Measurements from ENCODE around the gene FGA. TPM values are rescaled to one million over a fixed set of nuclear protein-coding genes. Genes with fewer than 3 reads are reported as not detected.

Gene FGA
- total RNA-seq, 1 experiment from 2014 or later = not detected

GRCh38 chr4:154623995-154624394, 33.5 kb upstream of the FGA start:
- BruUV-seq (replicated peaks) = no TSS peak
- H3K27me3 ChIP-seq (replicated peaks; ENCODE audit: insufficient read depth, low read depth, low read length, poor library complexity) = no peaks in the 10 kb centered on the region
- no peaks in the 10 kb centered on the region for H3K36me3 ChIP-seq (ENCODE audit: insufficient read depth, low read length, poor library complexity, severe bottlenecking)
- ChIA-PET POLR2A (ENCODE audit: low non-redundant PET) (no interaction called here), CTCF (interaction anchor here (1.1 kb wide), 1 partner anchor 65 kb away, joined by 4 read pairs; no protein-coding TSS in a partner anchor)
- no peak overlapping the region for H3K4me3 ChIP-seq (ENCODE audit: low read depth, low read length, poor library complexity, severe bottlenecking)
- TF ChIP-seq CTCF (conservative IDR thresholded peaks at IDR 0.05; ENCODE audit: low read depth, low read length) = no peak
- TF ChIP-seq EZH2 (IDR thresholded peaks at IDR 0.05; ENCODE audit: borderline replicate concordance, low read depth, low read length, poor library complexity, severe bottlenecking) = no peak
- H3K9me3 ChIP-seq (ENCODE audit: low read depth, low read length, poor library complexity, severe bottlenecking) = no peaks in the 10 kb centered on the region
- no peak overlapping the region for H3K27ac ChIP-seq (ENCODE audit: low read depth, low read length, poor library complexity, severe bottlenecking)
- intact Hi-C loops (cut with micrococcal nuclease; ENCODE audit: unreplicated experiment) = no loop called here
- H3K4me1 ChIP-seq (ENCODE audit: insufficient read depth, low read length, poor library complexity, severe bottlenecking) = no peaks in the 10 kb centered on the region
- DNase-seq (ENCODE audit: low spot score) = no peak

GRCh38 chr4:154623436-154623835, 32.9 kb upstream of the FGA start:
- H3K4me3 ChIP-seq (ENCODE audit: low read depth, low read length, poor library complexity, severe bottlenecking) = no peak overlapping the region
- ChIA-PET CTCF (interaction anchor here (1.1 kb wide), 1 partner anchor 64 kb away, joined by 4 read pairs; no protein-coding TSS in a partner anchor), POLR2A (ENCODE audit: low non-redundant PET) (no interaction called here)
- DNase-seq (ENCODE audit: low spot score) = no peak
- H3K4me1 ChIP-seq (ENCODE audit: insufficient read depth, low read length, poor library complexity, severe bottlenecking) = no peaks in the 10 kb centered on the region
- H3K9me3 ChIP-seq (ENCODE audit: low read depth, low read length, poor library complexity, severe bottlenecking) = no peaks in the 10 kb centered on the region
- H3K27me3 ChIP-seq (replicated peaks; ENCODE audit: insufficient read depth, low read depth, low read length, poor library complexity) = no peaks in the 10 kb centered on the region
- TF ChIP-seq CTCF (conservative IDR thresholded peaks at IDR 0.05; ENCODE audit: low read depth, low read length) (no peak), EZH2 (IDR thresholded peaks at IDR 0.05; ENCODE audit: borderline replicate concordance, low read depth, low read length, poor library complexity, severe bottlenecking) (no peak)
- BruUV-seq (replicated peaks) = no TSS peak
- H3K36me3 ChIP-seq (ENCODE audit: insufficient read depth, low read length, poor library complexity, severe bottlenecking) = no peaks in the 10 kb centered on the region
- intact Hi-C loops (cut with micrococcal nuclease; ENCODE audit: unreplicated experiment) = no loop called here
- no peak overlapping the region for H3K27ac ChIP-seq (ENCODE audit: low read depth, low read length, poor library complexity, severe bottlenecking)

- POLR2A ChIA-PET (ENCODE audit: low non-redundant PET) = no interaction called here
- BruUV-seq (replicated peaks) = no TSS peak
Measured at GRCh38 chr4:154622598-154622997, 32.1 kb upstream of the FGA start.

More at GRCh38 chr4:154622598-154622997, 32.1 kb upstream of the FGA start:
- Histone ChIP-seq H3K4me1 (ENCODE audit: insufficient read depth, low read length, poor library complexity, severe bottlenecking) (no peaks in the 10 kb centered on the region), H3K36me3 (ENCODE audit: insufficient read depth, low read length, poor library complexity, severe bottlenecking) (no peaks in the 10 kb centered on the region), H3K4me3 (ENCODE audit: low read depth, low read length, poor library complexity, severe bottlenecking) (no peak overlapping the region), H3K27me3 (replicated peaks; ENCODE audit: insufficient read depth, low read depth, low read length, poor library complexity) (no peaks in the 10 kb centered on the region), H3K9me3 (ENCODE audit: low read depth, low read length, poor library complexity, severe bottlenecking) (no peaks in the 10 kb centered on the region), H3K27ac (ENCODE audit: low read depth, low read length, poor library complexity, severe bottlenecking) (no peak overlapping the region)
- DNase-seq (ENCODE audit: low spot score) = peak; percentile 52
- CTCF ChIA-PET = interaction anchor here (0.6 to 0.7 kb wide), 3 partner anchors 63 to 1480 kb away, joined by 6 to 10 read pairs (median 8); no protein-coding TSS in a partner anchor
- TF ChIP-seq EZH2 (IDR thresholded peaks at IDR 0.05; ENCODE audit: borderline replicate concordance, low read depth, low read length, poor library complexity, severe bottlenecking) = no peak
- TF ChIP-seq CTCF (conservative IDR thresholded peaks at IDR 0.05; ENCODE audit: low read depth, low read length) = peak; percentile 56
- intact Hi-C loops (cut with micrococcal nuclease; ENCODE audit: unreplicated experiment) = loop anchor here (1.0 kb wide), 1 partner anchor 63 kb away; no protein-coding TSS in a partner anchor

Measured in A673 (cell line).